HepG2 (cell line): ENCODE results near the gene PLXNB2. TPM values are rescaled to one million over a fixed set of nuclear protein-coding genes. Genes with fewer than 3 reads are reported as not detected.
"Not testable (repeated sequence)": the region's sequence is repeated elsewhere in the genome, so short reads cannot be mapped to it uniquely, and the experiment has no call there.

ENCODE experiments used
- ATAC-seq: fragments of 200-7000 bp; cut with Tn5 transposase; 3 replicates; pipeline ENCODE4 v1.9.1; 2020; ENCODE audit warnings: mild to moderate bottlenecking, moderate library complexity
- BruUV-seq: library from RNA; stranded (reverse); fragments of 400-500 nt; replicated peaks from 2 replicates; lab custom pipeline; 2021; lab: Mats Ljungman, UMichigan
- CTCF ChIA-PET: fragments of 300-600 bp; formaldehyde crosslinking; extraction: SDS; loops from one replicate; lab custom pipeline; 2021; ENCODE audit warnings: low total read pairs, inconsistent platforms, low intra/inter-chr PET ratio; lab: Yijun Ruan, JAX
- POLR2A ChIA-PET: fragments of 350-600 bp; sonication (Branson Sonifier 250); formaldehyde crosslinking; loops from one replicate; lab custom pipeline; 2020; ENCODE audit warnings: antibody characterized with exemption, inconsistent platforms; lab: Yijun Ruan, JAX
- DNase-seq: peaks from one replicate; pipeline ENCODE4 v3.0.0-alpha.2; 2015; ENCODE audit warnings: low spot score
- FAIRE-seq: peaks from 3 replicates; lab custom pipeline; 2011; peaks lifted over from hg19 to GRCh38; lab: Jason Lieb, UNC
- H2AFZ ChIP-seq: one replicate; pipeline ENCODE4 v1.6.1; 2011; ENCODE audit warnings: low read length, inconsistent platforms
- H3K27ac ChIP-seq: fragments of 300-600 bp; 3 replicates; pipeline ENCODE4 v1.8.0; 2011; ENCODE audit warnings: mixed run types, mild to moderate bottlenecking, mixed read lengths, low read length, inconsistent platforms; ENCODE audit not compliant: insufficient read depth; ENCODE audit errors: extremely low read length
- H3K27me3 ChIP-seq, 2 experiments: fragments of 200-600 bp in 1 of 2; 2 replicates in 1 of 2; 3 replicates in 1 of 2; pipeline versions ENCODE4 v1.6.0 to v1.8.0; 2011; ENCODE audit warnings: low read length in 2 of 2, mild to moderate bottlenecking in 2 of 2, moderate library complexity in 2 of 2, inconsistent platforms in 1 of 2; ENCODE audit not compliant: insufficient read depth in 2 of 2, control insufficient read depth in 1 of 2
- H3K36me3 ChIP-seq, 2 experiments: fragments of 200-600 bp in 1 of 2; replicated peaks in 1 of 2; 2 replicates in 1 of 2; 3 replicates in 1 of 2; pipeline versions ENCODE4 v1.5.1 to v1.8.0; 2011; ENCODE audit warnings: low read length in 2 of 2, inconsistent platforms in 1 of 2; ENCODE audit not compliant: insufficient read depth in 2 of 2, control insufficient read depth in 1 of 2
- H3K4me1 ChIP-seq: 2 replicates; pipeline ENCODE4 v1.5.1; 2012; ENCODE audit warnings: low read length, inconsistent platforms; ENCODE audit not compliant: insufficient read depth
- H3K4me2 ChIP-seq: 2 replicates; pipeline ENCODE4 v1.6.0; 2011; ENCODE audit warnings: low read depth, low read length, inconsistent platforms
- H3K4me3 ChIP-seq, 3 experiments: fragments of 200-600 bp in 1 of 3; sonication (generic), shearing (Covaris generic) in 1 of 3; replicated peaks in 1 of 3; 2 replicates each; pipeline ENCODE4 v1.5.1; 2011 to 2016; ENCODE audit warnings: low read length in 3 of 3, inconsistent platforms in 2 of 3, low read depth in 2 of 3, mild to moderate bottlenecking in 2 of 3, control low read depth in 1 of 3, mixed read lengths in 1 of 3; ENCODE audit not compliant: insufficient read depth in 1 of 3
- H3K79me2 ChIP-seq: one replicate; pipeline ENCODE4 v1.6.1; 2011; ENCODE audit warnings: low read length, inconsistent platforms; ENCODE audit not compliant: insufficient read depth
- H3K9ac ChIP-seq: 2 replicates; pipeline ENCODE4 v1.6.0; 2011; ENCODE audit warnings: mild to moderate bottlenecking, low read depth, low read length, inconsistent platforms; ENCODE audit not compliant: insufficient read depth
- H3K9me3 ChIP-seq: 2 replicates; pipeline ENCODE4 v1.5.1; 2012; ENCODE audit warnings: mild to moderate bottlenecking, low read length
- H4K20me1 ChIP-seq: 2 replicates; pipeline ENCODE4 v1.6.0; 2011; ENCODE audit warnings: inconsistent platforms, mild to moderate bottlenecking, low read length, moderate library complexity; ENCODE audit not compliant: insufficient read depth
- HDAC6 ChIP-seq: fragments of 200-600 bp; sonication (generic); IDR thresholded peaks from 2 replicates; pipeline ENCODE4 v1.7.0; 2017; ENCODE audit warnings: mild to moderate bottlenecking, antibody characterized with exemption, low read length, low read depth
- HNRNPLL ChIP-seq: fragments of 200-400 bp; formaldehyde crosslinking; IDR thresholded peaks from 2 replicates; pipeline ENCODE4 v1.6.1; 2017; ENCODE audit warnings: mild to moderate bottlenecking, low read depth, low read length; ENCODE audit not compliant: poor library complexity, severe bottlenecking
- HOXD1 ChIP-seq: sonication (generic); formaldehyde crosslinking; IDR thresholded peaks from 2 replicates; pipeline ENCODE4 v1.5.0; 2020; ENCODE audit warnings: missing genetic modification reagents
- PRMT3 ChIP-seq: sonication (generic); formaldehyde crosslinking; IDR thresholded peaks from 2 replicates; pipeline ENCODE4 v1.8.1; 2022; ENCODE audit warnings: low read depth, mild to moderate bottlenecking, moderate library complexity, missing genetic modification reagents, borderline replicate concordance
- ZNF160 ChIP-seq: sonication (generic); formaldehyde crosslinking; IDR thresholded peaks from 2 replicates; pipeline ENCODE4 v1.8.0; 2022; ENCODE audit warnings: mild to moderate bottlenecking, inconsistent platforms, missing genetic modification reagents
- ZNF207 ChIP-seq: fragments of 450-650 bp; IDR thresholded peaks from 2 replicates; pipeline ENCODE4 v1.6.1; 2016; ENCODE audit warnings: antibody characterized with exemption, borderline replicate concordance
- ZNF296 ChIP-seq: sonication (generic); formaldehyde crosslinking; conservative IDR thresholded peaks from 2 replicates; pipeline ENCODE4 v1.5.0; 2020; ENCODE audit warnings: mild to moderate bottlenecking, missing genetic modification reagents
- ZNF367 ChIP-seq: sonication (generic); formaldehyde crosslinking; IDR thresholded peaks from 2 replicates; pipeline ENCODE4 v1.4.0; 2020; ENCODE audit warnings: missing genetic modification reagents, borderline replicate concordance
- ZNF652 ChIP-seq: IDR thresholded peaks from 2 replicates; pipeline ENCODE4 v1.6.1; 2016; ENCODE audit warnings: low read depth, borderline replicate concordance
- ZNF788 ChIP-seq: sonication (generic); formaldehyde crosslinking; IDR thresholded peaks from 2 replicates; pipeline ENCODE4 v1.5.0; 2020; ENCODE audit warnings: mild to moderate bottlenecking, missing genetic modification reagents, borderline replicate concordance
- ZNF841 ChIP-seq: sonication (generic); formaldehyde crosslinking; IDR thresholded peaks from 2 replicates; pipeline ENCODE4 v1.8.1; 2023; ENCODE audit warnings: missing genetic modification reagents, borderline replicate concordance
- WGBS: methylation state at CpG from one replicate; pipeline ENCODE4 v1.1.6; 2017; ENCODE audit warnings: low lambda C conversion rate; 5-methylcytosine and 5-hydroxymethylcytosine counted together
- in situ Hi-C: cut with HindIII; loops from 2 replicates; pipeline ENCODE4 v1.10.0; 2017; ENCODE audit warnings: low pct_unique_long_range_greater_than_20kb; ENCODE audit not compliant: extremely low pct_ligation_motif_present
- intact Hi-C: fragments of 100-400 bp; cut with micrococcal nuclease; formaldehyde crosslinking; loops from one replicate; pipeline ENCODE4 v1.10.0; 2022; ENCODE audit not compliant: unreplicated experiment
- polyA plus RNA-seq, 8 experiments: library from polyadenylated mRNA; depleted of rRNA in 3 of 8; stranded (reverse) in 7 of 8; unstranded in 1 of 8; fragments of >200 nt; fragmentation: Illumina TruSeq in 4 of 8; extraction: Trizol in 4 of 8; gene quantifications; 2 replicates each; pipeline versions ENCODE4 v1.2.1 to v1.2.3, GENCODE V29; 2011 to 2016; ENCODE audit warnings: low read depth in 4 of 8, missing spikeins in 1 of 8, mixed read lengths in 1 of 8; ENCODE audit not compliant: insufficient read depth in 1 of 8
- total RNA-seq, 5 experiments: library from RNA; depleted of rRNA; stranded (reverse); fragments of >200 nt; fragmentation: Illumina TruSeq; extraction: Trizol; gene quantifications; 2 replicates each; pipeline ENCODE4 v1.2.3, GENCODE V29; 2016; ENCODE audit warnings: low read depth in 1 of 5
- TF ChIP-seq, protein P1 (sequence below): sonication (generic); formaldehyde crosslinking; IDR thresholded peaks from 2 replicates; pipeline ENCODE4 v1.8.0; 2022; ENCODE audit warnings: missing genetic modification reagents, mild to moderate bottlenecking, moderate library complexity, borderline replicate concordance
- TF ChIP-seq, protein P2 (sequence below): sonication (generic); formaldehyde crosslinking; IDR thresholded peaks from 2 replicates; pipeline ENCODE4 v1.4.0; 2020; ENCODE audit warnings: mild to moderate bottlenecking, missing genetic modification reagents

Gene PLXNB2
- total and polyA plus RNA-seq, 2 of the 13 experiments (the other 11 are each of a cell fraction or from before 2014, with no cell fraction given) = 32.6 to 68.9 TPM

DNA sequence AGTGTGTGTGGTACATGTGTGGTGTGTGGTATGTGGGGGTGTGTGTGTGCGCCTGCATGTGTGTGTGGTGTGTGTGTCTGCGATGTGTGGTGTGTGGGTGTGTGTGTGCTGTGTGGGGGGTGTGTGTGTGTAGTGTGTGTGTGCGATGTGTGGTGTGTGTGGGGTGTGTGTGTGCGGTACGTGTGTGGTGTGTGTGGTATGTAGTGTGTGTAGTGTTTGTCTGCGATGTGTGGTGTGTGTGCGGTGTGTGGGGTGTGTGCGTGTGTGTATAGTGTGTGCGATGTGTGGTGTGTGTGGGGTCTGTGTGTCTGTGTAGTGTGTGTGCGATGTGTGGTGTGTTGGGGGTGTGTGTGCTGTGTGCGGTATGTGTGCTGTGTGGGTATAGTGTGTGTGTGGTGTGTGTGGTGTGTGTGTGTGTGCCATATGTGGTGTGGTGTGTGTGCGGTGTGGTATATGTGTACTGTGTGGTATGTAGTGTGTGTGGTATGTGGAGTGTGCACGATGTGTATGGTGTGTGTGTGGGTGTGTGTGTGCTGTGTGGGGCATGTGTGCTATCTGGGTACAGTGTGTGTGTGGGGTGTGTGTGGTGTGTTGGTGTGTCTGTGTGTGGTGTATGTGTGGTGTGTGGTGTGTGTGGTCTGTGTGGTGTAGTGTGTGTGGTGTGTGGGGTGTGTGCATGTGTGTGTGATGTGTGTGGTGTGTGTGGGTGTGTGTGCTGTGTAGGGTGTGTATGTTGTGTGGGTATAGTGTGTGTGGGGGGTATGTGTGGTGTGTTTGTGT is 30.0 kb upstream of the PLXNB2 start (continued):
- TF ChIP-seq, protein P1, sequence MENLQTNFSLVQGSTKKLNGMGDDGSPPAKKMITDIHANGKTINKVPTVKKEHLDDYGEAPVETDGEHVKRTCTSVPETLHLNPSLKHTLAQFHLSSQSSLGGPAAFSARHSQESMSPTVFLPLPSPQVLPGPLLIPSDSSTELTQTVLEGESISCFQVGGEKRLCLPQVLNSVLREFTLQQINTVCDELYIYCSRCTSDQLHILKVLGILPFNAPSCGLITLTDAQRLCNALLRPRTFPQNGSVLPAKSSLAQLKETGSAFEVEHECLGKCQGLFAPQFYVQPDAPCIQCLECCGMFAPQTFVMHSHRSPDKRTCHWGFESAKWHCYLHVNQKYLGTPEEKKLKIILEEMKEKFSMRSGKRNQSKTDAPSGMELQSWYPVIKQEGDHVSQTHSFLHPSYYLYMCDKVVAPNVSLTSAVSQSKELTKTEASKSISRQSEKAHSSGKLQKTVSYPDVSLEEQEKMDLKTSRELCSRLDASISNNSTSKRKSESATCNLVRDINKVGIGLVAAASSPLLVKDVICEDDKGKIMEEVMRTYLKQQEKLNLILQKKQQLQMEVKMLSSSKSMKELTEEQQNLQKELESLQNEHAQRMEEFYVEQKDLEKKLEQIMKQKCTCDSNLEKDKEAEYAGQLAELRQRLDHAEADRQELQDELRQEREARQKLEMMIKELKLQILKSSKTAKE (CRISPR knock-in tag) = 0 out of 2 replicates have a peak, but pooled peaks have one; percentile 5
- TF ChIP-seq, protein P2, sequence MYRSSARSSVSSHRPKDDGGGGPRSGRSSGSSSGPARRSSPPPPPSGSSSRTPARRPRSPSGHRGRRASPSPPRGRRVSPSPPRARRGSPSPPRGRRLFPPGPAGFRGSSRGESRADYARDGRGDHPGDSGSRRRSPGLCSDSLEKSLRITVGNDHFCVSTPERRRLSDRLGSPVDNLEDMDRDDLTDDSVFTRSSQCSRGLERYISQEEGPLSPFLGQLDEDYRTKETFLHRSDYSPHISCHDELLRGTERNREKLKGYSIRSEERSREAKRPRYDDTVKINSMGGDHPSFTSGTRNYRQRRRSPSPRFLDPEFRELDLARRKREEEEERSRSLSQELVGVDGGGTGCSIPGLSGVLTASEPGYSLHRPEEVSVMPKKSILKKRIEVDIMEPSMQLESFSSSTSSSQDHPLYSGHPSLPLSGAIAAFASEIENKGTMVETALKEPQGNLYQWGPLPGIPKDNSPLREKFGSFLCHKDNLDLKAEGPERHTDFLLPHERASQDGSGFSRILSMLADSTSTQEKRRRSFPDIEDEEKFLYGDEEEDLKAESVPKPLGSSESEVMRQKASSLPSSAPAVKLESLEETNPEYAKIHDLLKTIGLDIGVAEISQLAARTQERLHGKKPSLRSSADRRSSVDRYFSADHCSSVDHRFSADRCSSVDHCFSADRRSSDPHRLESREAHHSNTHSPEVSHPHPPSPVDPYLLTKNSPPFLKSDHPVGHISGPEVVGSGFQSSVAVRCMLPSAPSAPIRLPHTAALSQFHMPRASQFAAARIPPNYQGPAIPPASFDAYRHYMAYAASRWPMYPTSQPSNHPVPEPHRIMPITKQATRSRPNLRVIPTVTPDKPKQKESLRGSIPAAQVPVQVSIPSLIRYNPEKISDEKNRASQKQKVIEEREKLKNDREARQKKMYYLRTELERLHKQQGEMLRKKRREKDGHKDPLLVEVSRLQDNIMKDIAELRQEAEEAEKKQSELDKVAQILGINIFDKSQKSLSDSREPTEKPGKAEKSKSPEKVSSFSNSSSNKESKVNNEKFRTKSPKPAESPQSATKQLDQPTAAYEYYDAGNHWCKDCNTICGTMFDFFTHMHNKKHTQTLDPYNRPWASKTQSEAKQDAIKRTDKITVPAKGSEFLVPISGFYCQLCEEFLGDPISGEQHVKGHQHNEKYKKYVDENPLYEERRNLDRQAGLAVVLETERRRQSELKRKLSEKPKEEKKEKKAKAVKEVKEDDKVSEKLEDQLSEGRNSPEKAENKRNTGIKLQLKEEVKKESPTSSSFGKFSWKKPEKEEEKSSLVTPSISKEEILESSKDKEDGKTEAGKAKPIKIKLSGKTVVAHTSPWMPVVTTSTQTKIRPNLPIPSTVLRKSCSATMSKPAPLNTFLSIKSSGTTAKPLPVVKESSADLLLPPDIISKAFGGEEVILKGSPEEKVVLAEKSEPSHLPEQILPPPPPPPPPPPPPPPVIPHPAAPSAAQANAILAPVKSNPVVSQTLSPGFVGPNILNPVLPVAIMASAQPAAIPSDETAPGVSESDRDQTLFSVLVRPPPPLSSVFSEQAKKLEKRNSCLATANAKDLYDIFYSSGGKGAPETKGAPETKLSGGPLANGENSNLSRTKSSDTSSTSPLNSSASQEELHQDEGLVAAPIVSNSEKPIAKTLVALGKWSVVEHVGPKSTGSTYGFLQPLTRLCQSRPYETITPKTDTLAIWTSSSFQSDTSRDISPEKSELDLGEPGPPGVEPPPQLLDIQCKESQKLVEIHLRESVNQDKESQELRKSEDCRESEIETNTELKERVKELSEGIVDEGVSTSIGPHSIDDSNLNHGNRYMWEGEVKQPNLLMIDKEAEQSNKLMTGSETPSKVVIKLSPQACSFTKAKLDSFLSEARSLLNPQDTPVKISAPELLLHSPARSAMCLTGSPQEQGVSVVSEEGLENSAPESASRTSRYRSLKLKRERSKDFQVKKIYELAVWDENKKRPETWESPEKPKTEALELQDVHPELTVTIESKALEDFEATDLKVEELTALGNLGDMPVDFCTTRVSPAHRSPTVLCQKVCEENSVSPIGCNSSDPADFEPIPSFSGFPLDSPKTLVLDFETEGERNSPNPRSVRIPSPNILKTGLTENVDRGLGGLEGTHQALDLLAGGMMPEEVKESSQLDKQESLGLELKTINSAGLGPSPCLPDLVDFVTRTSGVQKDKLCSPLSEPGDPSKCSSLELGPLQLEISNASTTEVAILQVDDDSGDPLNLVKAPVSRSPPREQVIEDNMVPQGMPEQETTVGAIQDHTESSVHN = no peak
- TF ChIP-seq ZNF788 (0 out of 2 replicates have a peak, but pooled peaks have one; percentile 29), ZNF160 (CRISPR knock-in tag) (no peak), HNRNPLL (peak; percentile 19), ZNF207 (peak; percentile 46; the same call in 1 of the 2 replicates), ZNF296 (CRISPR knock-in tag) (peak; percentile 58; the same call in 1 of the 2 replicates), ZNF367 (CRISPR knock-in tag) (no peak), HOXD1 (no peak), ZNF841 (CRISPR knock-in tag) (no peak), PRMT3 (CRISPR knock-in tag) (no peak), HDAC6 (no peak), ZNF652 (CRISPR knock-in tag) (no peak)

DNA sequence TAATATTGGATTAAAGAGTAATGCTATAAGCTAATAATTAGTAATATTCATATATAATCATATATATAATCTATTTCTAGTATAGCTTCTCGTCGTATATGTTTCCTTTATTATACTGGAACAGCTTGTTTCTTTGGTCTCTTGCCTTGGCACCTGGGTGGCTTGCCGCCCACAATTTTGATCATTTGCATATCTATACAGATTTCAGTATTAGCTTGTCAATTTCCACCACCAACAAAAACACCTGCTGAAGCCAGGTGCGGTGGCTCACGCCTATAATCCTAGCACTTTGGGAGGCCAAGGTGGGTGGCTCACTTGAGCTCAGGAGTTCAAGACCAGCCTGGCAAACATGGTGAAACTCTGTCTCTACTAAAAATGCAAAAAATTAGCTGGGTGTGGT is 27.0 kb upstream of the PLXNB2 start:
- CTCF ChIA-PET, H3K4me2 ChIP-seq, H3K27me3 ChIP-seq, H3K36me3 ChIP-seq, BruUV-seq, H3K4me3 ChIP-seq, H3K79me2 ChIP-seq, FAIRE-seq, ATAC-seq, POLR2A ChIA-PET, H3K27ac ChIP-seq, in situ Hi-C loops, H2AFZ ChIP-seq, H3K9me3 ChIP-seq, DNase-seq, H4K20me1 ChIP-seq, intact Hi-C loops, H3K9ac ChIP-seq: not testable (repeated sequence)
- 99% methylated on average over 5 of the region's 5 CpGs for WGBS
- peaks cover 19% of the 10 kb centered on the region for H3K4me1 ChIP-seq
